A549 (cell line): Measurements from ENCODE around the gene MAML3.

Experiments
- BHLHE40 ChIP-seq: IDR thresholded peaks from 2 replicates; pipeline ENCODE4 v1.6.1; 2012; ENCODE audit warnings: low read depth, low read length, inconsistent platforms
- CTCF ChIP-seq: fragments of >200 bp; sonication (Bioruptor Twin); formaldehyde crosslinking; IDR thresholded peaks from 3 replicates; pipeline ENCODE4 v1.5.1; 2016
- GATA3 ChIP-seq: IDR thresholded peaks from 2 replicates; pipeline ENCODE4 v1.6.1; 2012; ENCODE audit warnings: borderline replicate concordance
- HOXA7 ChIP-seq: fragments of 250-450 bp; sonication (Bioruptor Pico); IDR thresholded peaks from 2 replicates; pipeline ENCODE4 v1.5.0; 2020; ENCODE audit warnings: mild to moderate bottlenecking, moderate library complexity
- JUN ChIP-seq, 2 experiments: fragments of >200 bp; sonication (Bioruptor Twin); formaldehyde crosslinking; IDR thresholded peaks; 2 replicates in 1 of 2; 3 replicates in 1 of 2; pipeline ENCODE4 v1.6.1; 2016 to 2017
- JUNB ChIP-seq: fragments of >200 bp; sonication (Bioruptor Twin); formaldehyde crosslinking; IDR thresholded peaks from 2 replicates; pipeline ENCODE4 v1.6.1; 2016
- MAZ ChIP-seq: fragments of 150-350 bp; IDR thresholded peaks from 2 replicates; pipeline ENCODE4 v1.6.1; 2014; ENCODE audit warnings: antibody characterized with exemption, low read depth, low read length, borderline replicate concordance
- PBX3 ChIP-seq: IDR thresholded peaks from 2 replicates; pipeline ENCODE4 v1.6.1; 2012
- PHF8 ChIP-seq: fragments of 200-600 bp; sonication (generic); IDR thresholded peaks from 2 replicates; pipeline ENCODE4 v1.6.1; 2016; ENCODE audit warnings: low read depth, mild to moderate bottlenecking, antibody characterized with exemption, moderate library complexity, borderline replicate concordance
- RAD21 ChIP-seq, 2 experiments: fragments of >200 bp in 1 of 2; sonication (Bioruptor Twin) in 1 of 2; formaldehyde crosslinking in 1 of 2; IDR thresholded peaks in 1 of 2; conservative IDR thresholded peaks in 1 of 2; 2 replicates in 1 of 2; 3 replicates in 1 of 2; pipeline ENCODE4 v1.6.1; 2012 to 2018; ENCODE audit warnings: inconsistent platforms in 1 of 2
- REST ChIP-seq: fragments of 200-600 bp; sonication (generic); IDR thresholded peaks from 2 replicates; pipeline ENCODE4 v1.6.1; 2016; ENCODE audit warnings: antibody characterized with exemption, mild to moderate bottlenecking, moderate library complexity
- RNF2 ChIP-seq: fragments of 200-600 bp; sonication (generic); IDR thresholded peaks from 2 replicates; pipeline ENCODE4 v1.6.1; 2016; ENCODE audit warnings: low read depth, mild to moderate bottlenecking, antibody characterized with exemption, moderate library complexity, borderline replicate concordance
- USF2 ChIP-seq: fragments of 450-650 bp; IDR thresholded peaks from 2 replicates; pipeline ENCODE4 v1.6.1; 2014; ENCODE audit warnings: antibody characterized with exemption
- TF ChIP-seq, protein P1 (sequence below): IDR thresholded peaks from 2 replicates; pipeline ENCODE4 v1.6.1; 2012

- no peak for TF ChIP-seq CTCF
- TF ChIP-seq JUN (IDR thresholded peaks at IDR 0.05) = no peak
- TF ChIP-seq RNF2 = no peak
- TF ChIP-seq USF2 = no peak
- TF ChIP-seq RAD21 (conservative IDR thresholded peaks at IDR 0.05 in 1 of 2, IDR thresholded peaks at IDR 0.05 in 1 of 2) = no peak
- TF ChIP-seq JUNB = no peak
- no peak for TF ChIP-seq PBX3
- no peak for TF ChIP-seq PHF8
- TF ChIP-seq GATA3 = no peak
- TF ChIP-seq, protein P1, sequence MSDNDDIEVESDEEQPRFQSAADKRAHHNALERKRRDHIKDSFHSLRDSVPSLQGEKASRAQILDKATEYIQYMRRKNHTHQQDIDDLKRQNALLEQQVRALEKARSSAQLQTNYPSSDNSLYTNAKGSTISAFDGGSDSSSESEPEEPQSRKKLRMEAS = no peak
- no peak for TF ChIP-seq REST
- TF ChIP-seq MAZ = no peak
- TF ChIP-seq HOXA7 = no peak
- TF ChIP-seq BHLHE40 = no peak
Observed at GRCh38 chr4:139834226-139834662, 319.7 kb downstream of the MAML3 start.
